Stimulated activated CD8-positive, alpha-beta memory T cell treated with anti-CD3 and anti-CD28 coated beads, Interleukin-4, amount 100 ng/mL, for 24 hours (primary cell): Measurements from ENCODE around the gene NUDT6.

Source experiments
- DNase-seq: peaks from one replicate; pipeline ENCODE4 v3.0.0-alpha.2; 2020; ENCODE audit warnings: low read depth

Gene NUDT6

GRCh38 chr4:122914292-122914904, 8.0 kb downstream of the NUDT6 start:
- no peak for DNase-seq

- no peak for DNase-seq
Measured at GRCh38 chr4:122912810-122913575, 9.4 kb downstream of the NUDT6 start.

- DNase-seq = no peak
Measured at GRCh38 chr4:122911588-122911987, 10.8 kb downstream of the NUDT6 start.

GRCh38 chr4:122909683-122910082, 12.7 kb downstream of the NUDT6 start:
- no peak for DNase-seq

GRCh38 chr4:122908223-122908622, 14.2 kb downstream of the NUDT6 start:
- no peak for DNase-seq

GRCh38 chr4:122906859-122907305, 15.5 kb downstream of the NUDT6 start:
- no peak for DNase-seq

GRCh38 chr4:122903766-122904288, 18.6 kb downstream of the NUDT6 start:
- no peak for DNase-seq

- DNase-seq = no peak
Measured at GRCh38 chr4:122901247-122902010, 21.0 kb downstream of the NUDT6 start.

GRCh38 chr4:122900314-122900713, 22.1 kb downstream of the NUDT6 start:
- no peak for DNase-seq

GRCh38 chr4:122899682-122900081, 22.7 kb downstream of the NUDT6 start:
- DNase-seq = no peak

- no peak for DNase-seq
Measured at GRCh38 chr4:122898370-122899150, 23.8 kb downstream of the NUDT6 start.

- no peak for DNase-seq
Measured at GRCh38 chr4:122896270-122896669, 26.1 kb downstream of the NUDT6 start.

- no peak for DNase-seq
Measured at GRCh38 chr4:122895336-122895995, 26.9 kb downstream of the NUDT6 start.

GRCh38 chr4:122894827-122895226, 27.6 kb downstream of the NUDT6 start:
- DNase-seq = no peak

GRCh38 chr4:122890147-122890795, 32.1 kb downstream of the NUDT6 start:
- DNase-seq = no peak

GRCh38 chr4:122889726-122890125, 32.7 kb downstream of the NUDT6 start:
- DNase-seq = no peak

GRCh38 chr4:122884499-122884898, 37.9 kb downstream of the NUDT6 start:
- DNase-seq = no peak

GRCh38 chr4:122882857-122883735, 39.3 kb downstream of the NUDT6 start:
- DNase-seq = no peak

GRCh38 chr4:122879001-122879400, 43.4 kb downstream of the NUDT6 start:
- DNase-seq = no peak

GRCh38 chr4:122876456-122876855, 45.9 kb downstream of the NUDT6 start:
- DNase-seq = no peak
